HG02938 (cell line): ENCODE measurements around the gene ASH1L.
"Not testable (repeated sequence)": the region's sequence is repeated elsewhere in the genome, so short reads cannot be mapped to it uniquely, and the experiment has no call there.

Experiments used
- ATAC-seq: cut with Tn5 transposase; IDR thresholded peaks from one replicate; pipeline ENCODE4 v1.9.1; 2021; ENCODE audit warnings: mild to moderate bottlenecking, moderate library complexity; ENCODE audit not compliant: unreplicated experiment

The ASH1L gene

GRCh38 chr1:155499953-155500639 lies 62.5 kb downstream of the ASH1L start:
- no peak for ATAC-seq

GRCh38 chr1:155499263-155499662 lies 63.3 kb downstream of the ASH1L start:
- no peak for ATAC-seq

- not testable (repeated sequence) for ATAC-seq
Measured at GRCh38 chr1:155493595-155493994, 69.0 kb downstream of the ASH1L start.

GRCh38 chr1:155488419-155488818 lies 74.2 kb downstream of the ASH1L start:
- not testable (repeated sequence) for ATAC-seq

- no peak for ATAC-seq
Measured at GRCh38 chr1:155487541-155487940, 75.1 kb downstream of the ASH1L start.

- not testable (repeated sequence) for ATAC-seq
Measured at GRCh38 chr1:155486952-155487351, 75.7 kb downstream of the ASH1L start.

- ATAC-seq, result no peak
Measured at GRCh38 chr1:155485945-155486344, 76.7 kb downstream of the ASH1L start.

- no peak for ATAC-seq
Measured at GRCh38 chr1:155485222-155485621, 77.4 kb downstream of the ASH1L start.

GRCh38 chr1:155481741-155482241 lies 80.8 kb downstream of the ASH1L start:
- no peak for ATAC-seq

- no peak for ATAC-seq
Measured at GRCh38 chr1:155479205-155479604, 83.4 kb downstream of the ASH1L start.

- ATAC-seq, result no peak
Measured at GRCh38 chr1:155478270-155478852, 84.2 kb downstream of the ASH1L start.

GRCh38 chr1:155474146-155474545 lies 88.5 kb downstream of the ASH1L start:
- no peak for ATAC-seq

GRCh38 chr1:155473151-155473821 lies 89.3 kb downstream of the ASH1L start:
- no peak for ATAC-seq

GRCh38 chr1:155472491-155473083 lies 90.0 kb downstream of the ASH1L start:
- ATAC-seq, result no peak

GRCh38 chr1:155471891-155472290 lies 90.7 kb downstream of the ASH1L start:
- ATAC-seq, result no peak

GRCh38 chr1:155471026-155471425 lies 91.6 kb downstream of the ASH1L start:
- ATAC-seq, result no peak

GRCh38 chr1:155466996-155467395 lies 95.6 kb downstream of the ASH1L start:
- ATAC-seq, result no peak

GRCh38 chr1:155466617-155466972 lies 96.0 kb downstream of the ASH1L start:
- no peak for ATAC-seq

- no peak for ATAC-seq
Measured at GRCh38 chr1:155463865-155464650, 98.5 kb downstream of the ASH1L start.

- ATAC-seq, result no peak
Measured at GRCh38 chr1:155458111-155458510, 104.5 kb downstream of the ASH1L start.

- no peak for ATAC-seq
Measured at GRCh38 chr1:155457266-155457665, 105.3 kb downstream of the ASH1L start.
